Upper lobe of left lung (tissue), 4 donors: ENCODE data around the gene CNNM4.

Source experiments
- CTCF ChIP-seq, 6 experiments: fragments of 450-650 bp in 4 of 6; fragments of 200-600 bp in 2 of 6; sonication (generic) in 2 of 6; IDR thresholded peaks; one replicate each; pipeline ENCODE4 v1.5.1; 2016 to 2019; ENCODE audit warnings: antibody characterized with exemption in 6 of 6
- POLR2A ChIP-seq, 4 donors: fragments of 450-650 bp; IDR thresholded peaks; one replicate each; pipeline ENCODE4 v1.5.1; 2016 to 2017; ENCODE audit warnings: antibody characterized with exemption in 4 of 4, mild to moderate bottlenecking in 2 of 4
- POLR2AphosphoS5 ChIP-seq, 2 donors: sonication (generic); formaldehyde crosslinking; IDR thresholded peaks; one replicate each; pipeline ENCODE4 v1.5.1; 2017; ENCODE audit warnings: antibody characterized with exemption in 2 of 2

- TF ChIP-seq CTCF (IDR thresholded peaks at IDR 0.05) (peak; percentile 56 to 94 (median 88)), POLR2A (IDR thresholded peaks at IDR 0.05) (peak in 3 of 4 donors; percentile 55 to 96 (median 84)), POLR2AphosphoS5 (IDR thresholded peaks at IDR 0.05) (peak; percentile 72 to 89)
These were observed 55.6 kb downstream of the CNNM4 start, which contains the start of gene CNNM3 for GRCh38 chr2:96816127-96816835.
